Camera-type eye (tissue), 1 donor: ENCODE results near the gene MRPL3. TPM values are rescaled to one million over a fixed set of nuclear protein-coding genes. Genes with fewer than 3 reads are reported as not detected.

Source experiments
- total RNA-seq: library from RNA; depleted of rRNA; stranded (reverse); fragments of >200 nt; gene quantifications from one replicate; pipeline ENCODE4 v1.2.3, GENCODE V29; 2014

Gene MRPL3
- total RNA-seq = 86.8 TPM

GRCh38 chr3:131502530-131503319 is at the start of gene MRPL3:
Gene MRPL3 (minus strand): TSS chr3:131502971. CDS start chr3:131502821, 150 bp downstream.

Other genes starting within 250 kb of the MRPL3 start
- 18.6 TPM for gene NUDT16, start 121.2 kb downstream of the MRPL3 start, total RNA-seq